ENCODE measurements around the gene SNORC. TPM values are rescaled to one million over a fixed set of nuclear protein-coding genes. Genes with fewer than 3 reads are reported as not detected.

The SNORC gene
- total and polyA plus RNA-seq, 2 experiments from 2014 or later: 2.2 to 7.5 TPM

DNA sequence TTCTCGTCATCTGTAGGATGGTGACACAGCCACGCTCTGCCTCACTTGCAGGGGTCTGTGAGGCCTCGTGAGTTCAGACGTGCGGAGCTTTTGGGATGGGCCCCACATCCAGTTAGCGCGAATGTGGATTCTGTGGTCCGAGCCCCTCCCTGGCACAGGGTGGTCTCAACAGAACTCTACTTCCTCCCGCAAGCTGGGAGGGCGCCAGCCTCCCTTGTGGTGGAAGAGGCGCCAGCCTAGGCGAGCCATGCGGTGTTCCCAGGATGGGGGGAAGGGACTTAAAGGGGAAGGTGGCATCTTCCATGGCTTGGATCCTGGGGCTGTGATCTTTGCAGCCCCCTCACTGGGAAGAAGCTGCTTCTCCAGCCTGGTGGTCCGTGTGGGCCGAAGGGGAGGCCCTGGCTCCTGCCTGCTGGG lies 1.4 kb downstream of the SNORC start:
- H3K4me1 ChIP-seq (ENCODE audit: insufficient read depth): peaks cover 8% of the 10 kb centered on the region
- H4K20me1 ChIP-seq (ENCODE audit: insufficient read depth, poor library complexity, severe bottlenecking): no peaks in the 10 kb centered on the region
- H3K79me2 ChIP-seq: no peaks in the 10 kb centered on the region
- no peak for DNase-seq (ENCODE audit: low spot score)
- WGBS (ENCODE audit: low lambda C conversion rate, missing lambda C conversion rate): 93% methylated on average over 15 of the region's 15 CpGs
- no peak overlapping the region for H2AFZ ChIP-seq
- no peaks in the 10 kb centered on the region for H3K9me3 ChIP-seq (ENCODE audit: low read depth)
- H3K9me2 ChIP-seq (replicated peaks; ENCODE audit: insufficient read depth): no peaks in the 10 kb centered on the region
- H3K4me2 ChIP-seq: no peak overlapping the region
- TF ChIP-seq EZH2phosphoT487 (IDR thresholded peaks at IDR 0.05; ENCODE audit: low read depth, severe bottlenecking, unreplicated experiment) (no peak), EZH2 (IDR thresholded peaks at IDR 0.05; ENCODE audit: borderline replicate concordance) (no peak), CTCF (IDR thresholded peaks at IDR 0.05; ENCODE audit: poor library complexity) (no peak)
- H3K4me3 ChIP-seq: no peak overlapping the region
- no peaks in the 10 kb centered on the region for H3K36me3 ChIP-seq (replicated peaks; ENCODE audit: insufficient read depth, low read depth)
- H3K27ac ChIP-seq: no peak overlapping the region
- no peaks in the 10 kb centered on the region for H3K27me3 ChIP-seq

DNA sequence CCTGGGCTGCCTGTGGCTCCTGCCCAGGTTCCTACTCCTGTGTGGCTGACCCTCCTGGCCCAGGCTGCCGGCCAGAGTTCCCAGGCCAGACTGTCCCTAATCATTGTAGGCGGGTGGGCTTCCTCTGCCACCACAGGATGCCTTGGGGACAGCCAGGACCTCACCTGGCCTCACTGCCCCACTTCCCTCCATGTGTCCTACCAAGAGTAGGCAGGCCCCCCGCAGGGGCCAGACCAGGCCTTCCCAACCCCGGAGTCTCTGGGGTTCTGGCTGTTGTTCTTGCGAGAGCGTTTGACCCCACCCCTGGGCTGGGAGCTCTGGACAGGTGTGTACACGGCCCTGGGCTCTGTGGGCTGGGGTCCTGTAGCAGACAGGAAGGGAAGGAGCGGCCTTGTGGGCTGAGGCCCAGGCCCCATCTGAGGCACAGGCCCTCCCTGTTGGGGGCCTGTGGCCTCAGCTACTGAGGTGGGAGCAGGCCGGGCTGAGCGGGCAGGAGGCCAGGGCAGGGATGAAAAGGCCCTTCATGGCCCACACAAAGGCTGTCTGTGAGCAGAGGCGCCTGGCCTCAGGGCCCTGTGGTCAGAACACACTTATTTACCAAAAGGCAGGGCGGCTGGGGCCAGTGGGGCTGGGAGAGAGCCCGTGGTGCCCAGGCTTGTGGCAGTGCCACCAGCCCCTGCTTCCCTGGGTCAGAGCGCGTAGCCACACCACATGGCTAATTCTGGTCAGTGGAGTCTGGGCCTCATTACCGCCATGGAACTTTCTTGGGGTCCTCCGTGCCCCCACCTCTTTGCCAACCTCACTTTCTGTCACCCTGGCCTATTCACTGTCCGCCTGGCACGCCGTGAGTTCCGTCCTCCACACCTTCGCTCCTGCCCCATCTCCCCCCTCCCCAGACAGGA lies 2.0 kb downstream of the SNORC start:
- DNase-seq (ENCODE audit: low spot score): no peak
- 94% methylated on average over 22 of the region's 22 CpGs for WGBS (ENCODE audit: low lambda C conversion rate, missing lambda C conversion rate)
- H3K27ac ChIP-seq: no peak overlapping the region
- H3K4me3 ChIP-seq: no peak overlapping the region
- no peak overlapping the region for H2AFZ ChIP-seq
- H3K9me2 ChIP-seq (replicated peaks; ENCODE audit: insufficient read depth): no peaks in the 10 kb centered on the region
- H3K36me3 ChIP-seq (replicated peaks; ENCODE audit: insufficient read depth, low read depth): no peaks in the 10 kb centered on the region
- H3K27me3 ChIP-seq: no peaks in the 10 kb centered on the region
- no peaks in the 10 kb centered on the region for H4K20me1 ChIP-seq (ENCODE audit: insufficient read depth, poor library complexity, severe bottlenecking)
- H3K4me1 ChIP-seq (ENCODE audit: insufficient read depth): peaks cover 8% of the 10 kb centered on the region
- no peak overlapping the region for H3K4me2 ChIP-seq
- no peaks in the 10 kb centered on the region for H3K79me2 ChIP-seq
- H3K9me3 ChIP-seq (ENCODE audit: low read depth): no peaks in the 10 kb centered on the region
- TF ChIP-seq EZH2 (IDR thresholded peaks at IDR 0.05; ENCODE audit: borderline replicate concordance): no peak
- TF ChIP-seq CTCF (IDR thresholded peaks at IDR 0.05; ENCODE audit: poor library complexity): no peak
- TF ChIP-seq EZH2phosphoT487 (IDR thresholded peaks at IDR 0.05; ENCODE audit: low read depth, severe bottlenecking, unreplicated experiment): no peak

GRCh38 chr2:232872826-232873225 lies 2.8 kb downstream of the SNORC start:
- no peak for DNase-seq (ENCODE audit: low spot score)
- no peaks in the 10 kb centered on the region for H3K9me2 ChIP-seq (replicated peaks; ENCODE audit: insufficient read depth)
- H2AFZ ChIP-seq: no peak overlapping the region
- TF ChIP-seq EZH2phosphoT487 (IDR thresholded peaks at IDR 0.05; ENCODE audit: low read depth, severe bottlenecking, unreplicated experiment): no peak
- TF ChIP-seq EZH2 (IDR thresholded peaks at IDR 0.05; ENCODE audit: borderline replicate concordance): no peak
- TF ChIP-seq CTCF (IDR thresholded peaks at IDR 0.05; ENCODE audit: poor library complexity): no peak
- H3K79me2 ChIP-seq: no peaks in the 10 kb centered on the region
- H3K4me2 ChIP-seq: no peak overlapping the region
- H3K27me3 ChIP-seq: no peaks in the 10 kb centered on the region
- H3K36me3 ChIP-seq (replicated peaks; ENCODE audit: insufficient read depth, low read depth): no peaks in the 10 kb centered on the region
- no peaks in the 10 kb centered on the region for H4K20me1 ChIP-seq (ENCODE audit: insufficient read depth, poor library complexity, severe bottlenecking)
- no peak overlapping the region for H3K27ac ChIP-seq
- H3K9me3 ChIP-seq (ENCODE audit: low read depth): no peaks in the 10 kb centered on the region
- 92% methylated on average over 9 of the region's 9 CpGs for WGBS (ENCODE audit: low lambda C conversion rate, missing lambda C conversion rate)
- no peak overlapping the region for H3K4me3 ChIP-seq
- peaks cover 8% of the 10 kb centered on the region for H3K4me1 ChIP-seq (ENCODE audit: insufficient read depth)
